KOPT-K1 (cell line): ENCODE data around the gene MLN.

Source experiments
- H3K27ac ChIP-seq: fragments of 200-600 bp; sonication (generic); 2 replicates; pipeline ENCODE4 v1.5.1; 2016; ENCODE audit warnings: antibody characterized with exemption, mild to moderate bottlenecking, low read depth, low read length; ENCODE audit not compliant: poor library complexity, severe bottlenecking
- H3K36me3 ChIP-seq: fragments of 200-600 bp; sonication (generic); 2 replicates; pipeline ENCODE4 v1.5.1; 2017; ENCODE audit warnings: antibody characterized with exemption, mild to moderate bottlenecking, low read length, moderate library complexity; ENCODE audit not compliant: insufficient read depth
- H3K9me3 ChIP-seq: fragments of 200-600 bp; sonication (generic); 2 replicates; pipeline ENCODE4 v1.5.1; 2017; ENCODE audit warnings: antibody characterized with exemption, low read length, mild to moderate bottlenecking; ENCODE audit not compliant: insufficient read depth, poor library complexity, severe bottlenecking

MLN gene

GRCh38 chr6:33766921-33767907 lies 36.6 kb downstream of the MLN start:
- Histone ChIP-seq H3K36me3 (peaks cover 14% of the 10 kb centered on the region), H3K27ac (no peak overlapping the region), H3K9me3 (no peaks in the 10 kb centered on the region)

- no peaks in the 10 kb centered on the region for H3K9me3 ChIP-seq
- H3K36me3 ChIP-seq: no peaks in the 10 kb centered on the region
- no peak overlapping the region for H3K27ac ChIP-seq
These were observed 38.4 kb downstream of the MLN start for GRCh38 chr6:33765368-33765767.

GRCh38 chr6:33764036-33764435 lies 39.8 kb downstream of the MLN start:
- Histone ChIP-seq H3K27ac (no peak overlapping the region), H3K9me3 (no peaks in the 10 kb centered on the region), H3K36me3 (no peaks in the 10 kb centered on the region)

DNA sequence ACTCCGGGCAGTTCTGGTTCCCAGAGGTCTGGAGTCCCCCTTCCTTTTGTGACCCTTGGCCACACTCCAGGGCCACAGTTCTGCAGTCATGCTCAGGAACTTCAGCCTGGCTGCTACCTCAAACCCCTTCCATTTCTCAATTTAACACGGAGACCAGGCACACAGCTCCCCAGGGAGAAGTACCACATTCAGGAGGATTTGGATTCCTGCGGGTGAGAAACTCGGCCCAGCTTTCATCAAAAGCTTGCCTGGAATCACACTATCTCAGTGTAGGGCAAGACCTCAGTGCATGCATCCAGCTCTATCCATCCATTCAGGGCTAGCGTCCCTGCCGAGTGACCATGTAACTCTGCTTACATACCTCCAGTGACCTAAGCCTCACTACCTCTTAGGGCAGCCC lies 40.3 kb downstream of the MLN start:
- H3K36me3 ChIP-seq: no peaks in the 10 kb centered on the region
- no peak overlapping the region for H3K27ac ChIP-seq
- no peaks in the 10 kb centered on the region for H3K9me3 ChIP-seq

DNA sequence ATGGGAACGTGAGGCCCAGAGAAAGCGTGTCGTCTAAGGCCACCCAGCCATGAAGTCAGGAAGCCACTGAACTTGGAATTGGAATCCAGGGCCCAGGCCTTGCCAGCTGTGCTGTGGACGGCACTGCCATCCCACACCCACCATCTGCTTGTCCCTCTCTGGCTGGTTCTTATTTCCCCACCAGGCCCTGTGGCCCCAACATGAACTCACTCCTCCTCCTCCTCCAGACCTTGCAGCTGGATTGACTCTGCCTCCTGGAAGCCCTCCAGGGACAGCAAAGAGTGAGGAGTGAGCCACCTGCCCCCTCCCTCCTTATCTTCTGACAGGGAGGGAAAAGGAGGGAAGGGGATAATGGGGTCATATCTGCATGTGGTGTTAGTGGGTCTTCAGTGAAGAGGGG lies 41.1 kb downstream of the MLN start:
- no peak overlapping the region for H3K27ac ChIP-seq
- H3K9me3 ChIP-seq: no peaks in the 10 kb centered on the region
- no peaks in the 10 kb centered on the region for H3K36me3 ChIP-seq

- no peak overlapping the region for H3K27ac ChIP-seq
- no peaks in the 10 kb centered on the region for H3K36me3 ChIP-seq
- H3K9me3 ChIP-seq: no peaks in the 10 kb centered on the region
These were observed 41.7 kb downstream of the MLN start for GRCh38 chr6:33761922-33762629.

GRCh38 chr6:33761581-33761921 lies 42.3 kb downstream of the MLN start:
- no peaks in the 10 kb centered on the region for H3K36me3 ChIP-seq
- H3K27ac ChIP-seq: no peak overlapping the region
- no peaks in the 10 kb centered on the region for H3K9me3 ChIP-seq

- no peak overlapping the region for H3K27ac ChIP-seq
- no peaks in the 10 kb centered on the region for H3K36me3 ChIP-seq
- no peaks in the 10 kb centered on the region for H3K9me3 ChIP-seq
These were observed 43.7 kb downstream of the MLN start for GRCh38 chr6:33759887-33760629.

- Histone ChIP-seq H3K9me3 (no peaks in the 10 kb centered on the region), H3K36me3 (no peaks in the 10 kb centered on the region), H3K27ac (no peak overlapping the region)
These were observed 45.0 kb downstream of the MLN start for GRCh38 chr6:33758815-33759216.

GRCh38 chr6:33757906-33758305 lies 45.9 kb downstream of the MLN start:
- H3K9me3 ChIP-seq: no peaks in the 10 kb centered on the region
- no peak overlapping the region for H3K27ac ChIP-seq
- no peaks in the 10 kb centered on the region for H3K36me3 ChIP-seq

DNA sequence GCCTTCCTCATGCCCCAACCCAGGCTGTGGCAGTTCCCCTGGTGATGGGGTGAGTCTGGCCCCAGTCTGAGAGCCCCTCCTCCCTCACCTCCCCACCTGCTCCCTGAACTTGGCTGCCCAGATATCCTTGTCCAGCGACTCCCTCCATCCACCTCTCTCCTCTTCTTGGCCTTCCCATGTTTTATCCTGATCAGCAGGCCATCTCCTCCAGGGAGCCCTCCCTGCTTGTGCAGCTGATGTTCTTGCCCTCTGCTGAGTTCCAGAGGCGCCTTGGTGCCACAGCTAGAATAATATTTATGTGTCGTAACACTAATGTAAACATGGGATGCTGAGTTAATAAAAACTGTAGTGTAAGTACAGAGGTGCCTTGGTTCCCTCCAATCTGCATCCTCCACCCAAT lies 46.7 kb downstream of the MLN start:
- H3K9me3 ChIP-seq: no peaks in the 10 kb centered on the region
- no peak overlapping the region for H3K27ac ChIP-seq
- H3K36me3 ChIP-seq: no peaks in the 10 kb centered on the region

DNA sequence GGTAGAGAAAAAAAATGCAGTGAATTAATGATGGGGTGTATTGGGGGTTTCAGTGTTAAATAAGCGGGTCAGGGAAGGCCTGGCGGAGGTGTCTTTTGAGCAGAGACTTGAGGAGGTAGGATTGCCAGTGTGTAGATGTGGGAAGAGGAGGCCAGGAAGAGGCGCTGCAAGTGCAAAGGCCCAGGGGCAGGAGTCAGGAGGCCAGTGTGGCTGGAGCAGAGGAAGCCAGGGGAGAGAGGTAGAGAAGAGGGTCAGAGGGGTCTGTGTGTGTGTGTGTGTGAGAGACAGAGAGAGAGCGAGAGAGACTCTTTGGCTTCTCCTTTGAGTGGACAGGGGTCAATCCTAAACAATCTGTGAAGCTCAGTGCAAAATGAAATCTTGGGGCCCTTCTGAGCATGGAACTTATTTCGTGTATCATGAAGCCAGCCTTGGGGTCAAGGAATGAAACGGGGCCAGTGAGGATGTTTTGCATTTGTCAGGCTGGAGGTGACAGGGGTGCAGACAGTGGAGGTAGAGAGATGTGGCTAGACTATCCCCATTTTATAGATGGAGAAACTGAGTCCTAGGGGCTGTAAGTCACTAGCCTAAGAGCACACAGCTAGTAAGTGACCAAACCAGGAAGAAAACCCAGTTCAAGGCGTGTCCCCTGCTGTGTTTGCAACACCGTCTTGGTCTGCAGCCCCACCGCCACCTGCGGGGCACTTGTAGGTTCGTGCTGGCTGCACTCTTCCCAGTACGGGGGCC lies 47.4 kb downstream of the MLN start:
- Histone ChIP-seq H3K9me3 (no peaks in the 10 kb centered on the region), H3K36me3 (no peaks in the 10 kb centered on the region), H3K27ac (no peak overlapping the region)

GRCh38 chr6:33755070-33755869 lies 48.5 kb downstream of the MLN start:
- H3K9me3 ChIP-seq: no peaks in the 10 kb centered on the region
- H3K27ac ChIP-seq: no peak overlapping the region
- no peaks in the 10 kb centered on the region for H3K36me3 ChIP-seq

GRCh38 chr6:33754222-33754621 lies 49.6 kb downstream of the MLN start:
- H3K27ac ChIP-seq: no peak overlapping the region
- H3K9me3 ChIP-seq: no peaks in the 10 kb centered on the region
- H3K36me3 ChIP-seq: no peaks in the 10 kb centered on the region
